Stimulated activated naive CD4-positive, alpha-beta T cell treated with Interleukin-2 at 50 U/mL for 16 hours (primary cell): ENCODE results near the gene ACCSL.

Experiments
- DNase-seq: peaks from one replicate; lab custom pipeline; 2025; lab: John Stamatoyannopoulos, UW

The ACCSL gene

GRCh38 chr11:44018829-44019228, 29.0 kb upstream of the ACCSL start:
- no peak for DNase-seq

GRCh38 chr11:44024977-44025376, 22.8 kb upstream of the ACCSL start:
- no peak for DNase-seq

- no peak for DNase-seq
Measured at GRCh38 chr11:44025727-44026126, 22.1 kb upstream of the ACCSL start.

- no peak for DNase-seq
Measured at GRCh38 chr11:44028401-44028800, 19.4 kb upstream of the ACCSL start.

- no peak for DNase-seq
Measured at GRCh38 chr11:44028816-44029506, 18.8 kb upstream of the ACCSL start.

GRCh38 chr11:44029507-44029845, 18.3 kb upstream of the ACCSL start:
- no peak for DNase-seq

- no peak for DNase-seq
Measured at GRCh38 chr11:44029977-44030911, 17.5 kb upstream of the ACCSL start.

GRCh38 chr11:44030996-44031395, 16.8 kb upstream of the ACCSL start:
- no peak for DNase-seq

- DNase-seq: no peak
Measured at GRCh38 chr11:44031549-44031948, 16.2 kb upstream of the ACCSL start.

GRCh38 chr11:44032299-44033085, 15.3 kb upstream of the ACCSL start:
- no peak for DNase-seq

GRCh38 chr11:44033411-44033850, 14.3 kb upstream of the ACCSL start:
- no peak for DNase-seq

GRCh38 chr11:44033856-44034255, 13.9 kb upstream of the ACCSL start:
- no peak for DNase-seq

- DNase-seq: no peak
Measured at GRCh38 chr11:44034639-44035038, 13.1 kb upstream of the ACCSL start.

- DNase-seq: no peak
Measured at GRCh38 chr11:44036811-44037657, 10.7 kb upstream of the ACCSL start.

- no peak for DNase-seq
Measured at GRCh38 chr11:44037658-44037998, 10.2 kb upstream of the ACCSL start.

GRCh38 chr11:44043157-44043556, 4.6 kb upstream of the ACCSL start:
- DNase-seq: no peak

- DNase-seq: no peak
Measured at GRCh38 chr11:44046182-44046581, 1.6 kb upstream of the ACCSL start.

- DNase-seq: no peak
Measured at GRCh38 chr11:44047298-44047697, 483 bp upstream of the ACCSL start.

GRCh38 chr11:44049832-44050231, 2.1 kb downstream of the ACCSL start:
- no peak for DNase-seq

- DNase-seq: no peak
Measured at GRCh38 chr11:44051171-44051570, 3.4 kb downstream of the ACCSL start.

GRCh38 chr11:44057340-44057739, 9.6 kb downstream of the ACCSL start:
- no peak for DNase-seq

- DNase-seq: no peak
Measured at GRCh38 chr11:44058275-44058674, 10.5 kb downstream of the ACCSL start.
